Type B pancreatic cell (in vitro differentiated cells): ENCODE measurements around the gene ELK3. TPM values are rescaled to one million over a fixed set of nuclear protein-coding genes. Genes with fewer than 3 reads are reported as not detected.

Source experiments
- DNase-seq: peaks from one replicate; pipeline ENCODE4 v3.0.0; 2021; ENCODE audit warnings: mixed read lengths; ENCODE audit not compliant: unreplicated experiment; ENCODE audit errors: extremely low spot score
- H3K27ac Mint-ChIP-seq: 2 replicates; pipeline ENCODE4 v1.8.0; 2021; ENCODE audit warnings: mild to moderate bottlenecking, mixed read lengths
- H3K27me3 Mint-ChIP-seq: 2 replicates; pipeline ENCODE4 v1.8.0; 2021; ENCODE audit warnings: mixed read lengths
- H3K36me3 Mint-ChIP-seq: 2 replicates; pipeline ENCODE4 v1.8.0; 2021; ENCODE audit warnings: mixed read lengths
- H3K4me1 Mint-ChIP-seq: one replicate; pipeline ENCODE4 v1.8.0; 2021; ENCODE audit warnings: mixed read lengths; ENCODE audit not compliant: unreplicated experiment
- H3K4me3 Mint-ChIP-seq: 2 replicates; pipeline ENCODE4 v1.8.0; 2021; ENCODE audit warnings: mild to moderate bottlenecking, mixed read lengths
- H3K9me3 Mint-ChIP-seq: 2 replicates; pipeline ENCODE4 v1.8.0; 2021; ENCODE audit warnings: mixed read lengths
- CTCF ChIP-seq: fragments of 200-600 bp; sonication (generic); conservative IDR thresholded peaks from 2 replicates; pipeline ENCODE4 v1.5.0; 2021; ENCODE audit warnings: antibody characterized with exemption, mild to moderate bottlenecking
- total RNA-seq: library from RNA; stranded (reverse); gene quantifications from 2 replicates; pipeline ENCODE4 v1.2.1, GENCODE V29; 2021; ENCODE audit warnings: low replicate concordance

The ELK3 gene
- total RNA-seq, 1 donor from 2014 or later, result 17.6 TPM

- Mint-ChIP-seq H3K4me3 (no peak overlapping the region), H3K4me1 (peaks cover 19% of the 10 kb centered on the region), H3K27me3 (peaks cover 12% of the 10 kb centered on the region), H3K9me3 (peaks cover 5% of the 10 kb centered on the region), H3K36me3 (peaks cover 4% of the 10 kb centered on the region), H3K27ac (no peak overlapping the region)
- DNase-seq, result no peak
- TF ChIP-seq CTCF, result no peak
Observed at GRCh38 chr12:96199464-96199863, 5.3 kb downstream of the ELK3 start.

- Mint-ChIP-seq H3K36me3 (peaks cover 11% of the 10 kb centered on the region), H3K4me1 (peaks cover 16% of the 10 kb centered on the region), H3K4me3 (no peak overlapping the region), H3K27me3 (peaks cover 3% of the 10 kb centered on the region), H3K9me3 (peaks cover 5% of the 10 kb centered on the region), H3K27ac (no peak overlapping the region)
- DNase-seq, result no peak
- TF ChIP-seq CTCF, result no peak
Observed at GRCh38 chr12:96201272-96202227, 7.4 kb downstream of the ELK3 start.

- Mint-ChIP-seq H3K4me1 (peaks cover 12% of the 10 kb centered on the region), H3K27me3 (peaks cover 3% of the 10 kb centered on the region), H3K9me3 (peaks cover 5% of the 10 kb centered on the region), H3K27ac (no peak overlapping the region), H3K36me3 (peaks cover 11% of the 10 kb centered on the region), H3K4me3 (no peak overlapping the region)
- TF ChIP-seq CTCF, result no peak
- no peak for DNase-seq
Observed at GRCh38 chr12:96204381-96204780, 10.2 kb downstream of the ELK3 start.

- Mint-ChIP-seq H3K36me3 (peaks cover 11% of the 10 kb centered on the region), H3K27me3 (peaks cover 3% of the 10 kb centered on the region), H3K9me3 (peaks cover 5% of the 10 kb centered on the region), H3K27ac (no peak overlapping the region), H3K4me3 (no peak overlapping the region), H3K4me1 (peaks cover 12% of the 10 kb centered on the region)
- no peak for TF ChIP-seq CTCF
- no peak for DNase-seq
Observed at GRCh38 chr12:96205908-96206307, 11.7 kb downstream of the ELK3 start.

GRCh38 chr12:96206936-96207662 lies 12.9 kb downstream of the ELK3 start:
- Mint-ChIP-seq H3K4me3 (no peak overlapping the region), H3K27me3 (peaks cover under 1% of the 10 kb centered on the region), H3K4me1 (peaks cover 17% of the 10 kb centered on the region), H3K9me3 (peaks cover 1% of the 10 kb centered on the region), H3K27ac (no peak overlapping the region), H3K36me3 (peaks cover 7% of the 10 kb centered on the region)
- TF ChIP-seq CTCF, result no peak
- DNase-seq, result no peak
